SK-N-SH (cell line): ENCODE results near the gene SMAD7. TPM values are rescaled to one million over a fixed set of nuclear protein-coding genes. Genes with fewer than 3 reads are reported as not detected.

Experiments
- CTCF ChIA-PET: fragments of 300-600, 350-600 bp; formaldehyde crosslinking; extraction: SDS; loops from one replicate; lab custom pipeline; 2021; lab: Yijun Ruan, JAX
- POLR2A ChIA-PET: fragments of 350-600 bp; sonication (Branson Sonifier 250); formaldehyde crosslinking; extraction: SDS; loops from one replicate; lab custom pipeline; 2020; ENCODE audit warnings: antibody characterized with exemption, inconsistent platforms; lab: Yijun Ruan, JAX
- DNase-seq: peaks from one replicate; pipeline ENCODE4 v3.0.0; 2012
- H2AFZ ChIP-seq: fragments of 200-600 bp; sonication (generic); 2 replicates; pipeline ENCODE4 v1.8.1; 2016; ENCODE audit warnings: antibody characterized with exemption, mild to moderate bottlenecking, low read depth
- H3F3A ChIP-seq: fragments of 200-600 bp; sonication (generic); replicated peaks from 2 replicates; pipeline ENCODE3; 2016; ENCODE audit warnings: antibody characterized with exemption, mild to moderate bottlenecking; ENCODE audit not compliant: insufficient read depth
- H3K27ac ChIP-seq, 2 experiments: fragments of 200-500 bp in 1 of 2; fragments of 200-600 bp in 1 of 2; sonication (Bioruptor generic) in 1 of 2; sonication (generic), shearing (Covaris generic) in 1 of 2; 2 replicates each; pipeline versions ENCODE4 v1.5.1 to v1.6.1; 2014 to 2016; ENCODE audit warnings: low read depth in 2 of 2, inconsistent platforms in 1 of 2, low read length in 1 of 2, mild to moderate bottlenecking in 1 of 2, mixed read lengths in 1 of 2
- H3K27me3 ChIP-seq: fragments of 200-600 bp; sonication (generic), shearing (Covaris generic); 2 replicates; pipeline ENCODE4 v1.6.1; 2016; ENCODE audit warnings: mixed run types; ENCODE audit not compliant: insufficient read depth
- H3K36me3 ChIP-seq, 2 experiments: fragments of 200-500 bp in 1 of 2; fragments of 200-600 bp in 1 of 2; sonication (Bioruptor generic) in 1 of 2; sonication (generic) in 1 of 2; replicated peaks in 1 of 2; 2 replicates each; pipeline versions ENCODE3 to v1.5.1; 2014 to 2016; ENCODE audit warnings: low read length in 1 of 2, mild to moderate bottlenecking in 1 of 2; ENCODE audit not compliant: insufficient read depth in 2 of 2, control insufficient read depth in 1 of 2
- H3K4me1 ChIP-seq, 2 experiments: fragments of 200-500 bp in 1 of 2; fragments of 200-600 bp in 1 of 2; sonication (Bioruptor generic) in 1 of 2; sonication (generic), shearing (Covaris generic) in 1 of 2; 2 replicates each; pipeline versions ENCODE4 v1.5.1 to v1.6.1; 2014 to 2016; ENCODE audit warnings: low read depth in 1 of 2, low read length in 1 of 2, mixed run types in 1 of 2; ENCODE audit not compliant: insufficient read depth in 2 of 2, control insufficient read depth in 1 of 2
- H3K4me2 ChIP-seq: fragments of 200-600 bp; sonication (generic), shearing (Covaris generic); 2 replicates; pipeline ENCODE4 v1.6.1; 2017; ENCODE audit warnings: mixed run types
- H3K4me3 ChIP-seq, 2 experiments: fragments of 200-500 bp in 1 of 2; fragments of 200-600 bp in 1 of 2; sonication (Bioruptor generic) in 1 of 2; sonication (generic), shearing (Covaris generic) in 1 of 2; 2 replicates each; pipeline versions ENCODE4 v1.5.1 to v1.8.1; 2014 to 2016; ENCODE audit warnings: low read depth in 2 of 2, inconsistent platforms in 1 of 2, low read length in 1 of 2, mild to moderate bottlenecking in 1 of 2, mixed read lengths in 1 of 2, moderate library complexity in 1 of 2
- H3K79me2 ChIP-seq: fragments of 200-600 bp; sonication (generic); 2 replicates; pipeline ENCODE4 v1.8.1; 2017; ENCODE audit warnings: mild to moderate bottlenecking; ENCODE audit not compliant: insufficient read depth
- H3K9ac ChIP-seq: fragments of 200-600 bp; sonication (generic); 2 replicates; pipeline ENCODE4 v1.6.1; 2017; ENCODE audit warnings: mixed run types
- H3K9me2 ChIP-seq: fragments of 200-600 bp; sonication (generic); 2 replicates; pipeline ENCODE4 v1.6.1; 2017; ENCODE audit warnings: mixed run types
- H3K9me3 ChIP-seq: fragments of 200-600 bp; sonication (generic); 2 replicates; pipeline ENCODE4 v1.6.1; 2017; ENCODE audit warnings: mixed run types, mild to moderate bottlenecking, moderate library complexity
- H4K20me1 ChIP-seq: fragments of 200-600 bp; sonication (generic); 2 replicates; pipeline ENCODE4 v1.6.1; 2017; ENCODE audit warnings: mild to moderate bottlenecking, mixed run types; ENCODE audit not compliant: insufficient read depth
- ELF1 ChIP-seq: IDR thresholded peaks from 2 replicates; pipeline ENCODE4 v1.4.0; 2012
- EP300 ChIP-seq, 2 experiments: IDR thresholded peaks; 2 replicates each; pipeline versions ENCODE4 v1.4.0 to v1.6.1; 2012; ENCODE audit warnings: borderline replicate concordance in 1 of 2, low read depth in 1 of 2, low read length in 1 of 2
- EZH2phosphoT487 ChIP-seq: fragments of 200-600 bp; sonication (generic); IDR thresholded peaks from 2 replicates; pipeline ENCODE4 v1.6.1; 2017; ENCODE audit warnings: low read depth, mixed run types, mild to moderate bottlenecking, antibody characterized with exemption, moderate library complexity, borderline replicate concordance
- FOSL2 ChIP-seq: IDR thresholded peaks from 2 replicates; pipeline ENCODE4 v1.4.0; 2012; ENCODE audit warnings: low read depth, mild to moderate bottlenecking, moderate library complexity, borderline replicate concordance
- FOXJ3 ChIP-seq: sonication (generic); formaldehyde crosslinking; IDR thresholded peaks from 2 replicates; pipeline ENCODE4 v1.5.1; 2020; ENCODE audit warnings: mild to moderate bottlenecking, missing genetic modification reagents
- FOXM1 ChIP-seq: IDR thresholded peaks from 2 replicates; pipeline ENCODE4 v1.4.0; 2012; ENCODE audit warnings: low read depth, mild to moderate bottlenecking
- GABPA ChIP-seq: IDR thresholded peaks from 2 replicates; pipeline ENCODE4 v1.4.0; 2012; ENCODE audit warnings: low read depth, mild to moderate bottlenecking
- GATA2 ChIP-seq: sonication (generic); formaldehyde crosslinking; IDR thresholded peaks from 2 replicates; pipeline ENCODE4 v1.5.0; 2020; ENCODE audit warnings: mild to moderate bottlenecking, missing genetic modification reagents
- JUND ChIP-seq: IDR thresholded peaks from 2 replicates; pipeline ENCODE4 v1.4.0; 2012
- MXI1 ChIP-seq: IDR thresholded peaks from 2 replicates; pipeline ENCODE4 v1.6.1; 2012; ENCODE audit warnings: mild to moderate bottlenecking, low read depth, low read length, improper control_type of control experiment
- NFIC ChIP-seq: IDR thresholded peaks from 2 replicates; pipeline ENCODE4 v1.4.0; 2012; ENCODE audit warnings: borderline replicate concordance
- NRF1 ChIP-seq: IDR thresholded peaks from 2 replicates; pipeline ENCODE4 v1.6.1; 2012; ENCODE audit warnings: low read depth, mild to moderate bottlenecking, low read length
- PBX3 ChIP-seq: IDR thresholded peaks from 2 replicates; pipeline ENCODE4; 2012
- REST ChIP-seq: IDR thresholded peaks from 2 replicates; pipeline ENCODE4 v1.6.1; 2012; ENCODE audit warnings: mild to moderate bottlenecking, low read depth, low read length, moderate library complexity
- RFX5 ChIP-seq: IDR thresholded peaks from 2 replicates; pipeline ENCODE4 v1.6.1; 2012; ENCODE audit warnings: mild to moderate bottlenecking, improper control_type of control experiment, low read length
- RXRA ChIP-seq: IDR thresholded peaks from 2 replicates; pipeline ENCODE4 v1.4.0; 2012; ENCODE audit warnings: low read depth, mild to moderate bottlenecking, borderline replicate concordance
- TAF1 ChIP-seq: IDR thresholded peaks from 2 replicates; pipeline ENCODE4 v1.6.1; 2012; ENCODE audit warnings: low read depth, mild to moderate bottlenecking, low read length, moderate library complexity, borderline replicate concordance
- WGBS: methylation state at CpG from one replicate; pipeline ENCODE4 v1.1.6; 2017; ENCODE audit warnings: low lambda C conversion rate; 5-methylcytosine and 5-hydroxymethylcytosine counted together
- polyA plus RNA-seq, 3 experiments: library from polyadenylated mRNA; depleted of rRNA; stranded (reverse); fragments of >200 nt; gene quantifications; 2 replicates each; pipeline ENCODE4 v1.2.3, GENCODE V29; 2012
- TF ChIP-seq, protein P1 (sequence below): fragments of 200-600 bp; sonication (generic); IDR thresholded peaks from 2 replicates; pipeline ENCODE4 v1.6.1; 2017; ENCODE audit warnings: antibody characterized with exemption, mild to moderate bottlenecking, moderate library complexity
- TF ChIP-seq, protein P2 (sequence below): IDR thresholded peaks from 2 replicates; pipeline ENCODE4 v1.4.0; 2012; ENCODE audit warnings: low read depth, borderline replicate concordance

SMAD7 gene
- polyA plus RNA-seq, 1 of the 3 experiments (the other 2 are of a cell fraction) = 20.0 TPM

DNA sequence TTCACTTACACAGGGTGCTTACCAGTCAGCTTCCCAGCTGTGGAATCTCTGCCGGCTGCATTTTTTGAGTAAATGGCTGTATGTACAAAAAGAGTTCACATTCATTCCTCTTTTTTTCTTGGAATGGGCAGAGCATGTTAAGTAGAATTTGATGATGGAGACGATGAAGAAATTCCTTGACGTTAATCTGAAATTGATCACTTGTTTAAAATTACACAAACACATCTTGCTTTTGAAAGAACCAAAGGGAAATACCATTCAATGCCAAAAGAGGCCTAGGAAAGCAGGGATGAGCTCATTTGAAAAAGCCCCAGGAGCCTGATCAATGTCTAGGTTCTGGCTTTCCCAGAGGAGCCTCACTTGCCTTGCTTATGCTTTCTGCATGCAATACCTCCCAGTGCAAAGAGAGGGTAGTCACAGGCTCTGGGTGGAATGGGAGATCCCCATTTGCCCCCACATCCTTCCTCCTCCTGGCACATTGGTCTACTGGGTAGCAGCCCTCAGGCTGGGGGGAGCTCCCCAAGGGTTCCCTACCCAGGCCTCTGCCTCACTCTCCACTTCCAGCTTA, 12.3 kb upstream of the SMAD7 start:
- H3K36me3 ChIP-seq = no peaks in the 10 kb centered on the region
- POLR2A ChIA-PET = interaction anchor here (1.9 kb wide), 1 partner anchor 11 kb away, joined by 5 read pairs; no protein-coding TSS in a partner anchor
- CTCF ChIA-PET = interaction anchor here (0.6 kb wide), 1 partner anchor 9 kb away, joined by 3 read pairs; no protein-coding TSS in a partner anchor
- H3K4me2 ChIP-seq = no peak overlapping the region
- no peaks in the 10 kb centered on the region for H4K20me1 ChIP-seq
- H3K9ac ChIP-seq = no peak overlapping the region
- no peak for DNase-seq
- no peak overlapping the region for H3K4me3 ChIP-seq
- H3K4me1 ChIP-seq = peaks cover 0 to 16% of the 10 kb centered on the region in 2 experiments; a peak in 2 of 4 replicates
- H3K27me3 ChIP-seq = no peaks in the 10 kb centered on the region
- no peaks in the 10 kb centered on the region for H3K9me3 ChIP-seq
- no peaks in the 10 kb centered on the region for H3K9me2 ChIP-seq
- H3F3A ChIP-seq = peaks cover 10% of the 10 kb centered on the region
- TF ChIP-seq EP300 (IDR thresholded peaks at IDR 0.05; ENCODE audit: borderline replicate concordance in 1 of 2, low read depth in 1 of 2, low read length in 1 of 2) (no peak), FOSL2 (no peak), GABPA (no peak), NFIC (no peak), RFX5 (no peak), FOXJ3 (CRISPR knock-in tag) (no peak), JUND (no peak), REST (no peak), EZH2phosphoT487 (no peak), FOXM1 (no peak), MXI1 (no peak), ELF1 (no peak), PBX3 (no peak), GATA2 (CRISPR knock-in tag) (no peak), NRF1 (no peak), RXRA (no peak), TAF1 (no peak)
- TF ChIP-seq, protein P1, sequence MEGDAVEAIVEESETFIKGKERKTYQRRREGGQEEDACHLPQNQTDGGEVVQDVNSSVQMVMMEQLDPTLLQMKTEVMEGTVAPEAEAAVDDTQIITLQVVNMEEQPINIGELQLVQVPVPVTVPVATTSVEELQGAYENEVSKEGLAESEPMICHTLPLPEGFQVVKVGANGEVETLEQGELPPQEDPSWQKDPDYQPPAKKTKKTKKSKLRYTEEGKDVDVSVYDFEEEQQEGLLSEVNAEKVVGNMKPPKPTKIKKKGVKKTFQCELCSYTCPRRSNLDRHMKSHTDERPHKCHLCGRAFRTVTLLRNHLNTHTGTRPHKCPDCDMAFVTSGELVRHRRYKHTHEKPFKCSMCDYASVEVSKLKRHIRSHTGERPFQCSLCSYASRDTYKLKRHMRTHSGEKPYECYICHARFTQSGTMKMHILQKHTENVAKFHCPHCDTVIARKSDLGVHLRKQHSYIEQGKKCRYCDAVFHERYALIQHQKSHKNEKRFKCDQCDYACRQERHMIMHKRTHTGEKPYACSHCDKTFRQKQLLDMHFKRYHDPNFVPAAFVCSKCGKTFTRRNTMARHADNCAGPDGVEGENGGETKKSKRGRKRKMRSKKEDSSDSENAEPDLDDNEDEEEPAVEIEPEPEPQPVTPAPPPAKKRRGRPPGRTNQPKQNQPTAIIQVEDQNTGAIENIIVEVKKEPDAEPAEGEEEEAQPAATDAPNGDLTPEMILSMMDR = no peak
- TF ChIP-seq, protein P2, sequence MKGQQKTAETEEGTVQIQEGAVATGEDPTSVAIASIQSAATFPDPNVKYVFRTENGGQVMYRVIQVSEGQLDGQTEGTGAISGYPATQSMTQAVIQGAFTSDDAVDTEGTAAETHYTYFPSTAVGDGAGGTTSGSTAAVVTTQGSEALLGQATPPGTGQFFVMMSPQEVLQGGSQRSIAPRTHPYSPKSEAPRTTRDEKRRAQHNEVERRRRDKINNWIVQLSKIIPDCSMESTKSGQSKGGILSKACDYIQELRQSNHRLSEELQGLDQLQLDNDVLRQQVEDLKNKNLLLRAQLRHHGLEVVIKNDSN = no peak
- H3K27ac ChIP-seq = no peak overlapping the region
- H2AFZ ChIP-seq = no peak overlapping the region
- 99% methylated on average over 3 of the region's 3 CpGs for WGBS
- H3K79me2 ChIP-seq = no peaks in the 10 kb centered on the region
